Neuronal stem cell (in vitro differentiated cells): ENCODE data around the gene POLR2H.

Experiments
- DNase-seq: peaks from one replicate; pipeline ENCODE4 v3.0.0-alpha.2; 2013; ENCODE audit warnings: low spot score
- H2AFZ ChIP-seq: one replicate; pipeline ENCODE4 v1.6.1; 2013; ENCODE audit warnings: mild to moderate bottlenecking, low read length, inconsistent platforms
- H2AK5ac ChIP-seq: 2 replicates; pipeline ENCODE4 v1.6.1; 2013; ENCODE audit warnings: low read depth, mild to moderate bottlenecking, inconsistent platforms, low read length, moderate library complexity, mixed read lengths
- H2BK120ac ChIP-seq: 2 replicates; pipeline ENCODE4 v1.6.1; 2013; ENCODE audit warnings: low read depth, mild to moderate bottlenecking, inconsistent platforms, low read length, moderate library complexity, mixed read lengths
- H2BK12ac ChIP-seq: one replicate; pipeline ENCODE4 v1.6.1; 2013; ENCODE audit warnings: low read length, inconsistent platforms
- H2BK15ac ChIP-seq: 2 replicates; pipeline ENCODE4 v1.6.1; 2013; ENCODE audit warnings: mild to moderate bottlenecking, low read length, inconsistent platforms, mixed read lengths
- H2BK5ac ChIP-seq: one replicate; pipeline ENCODE4 v1.6.1; 2013; ENCODE audit warnings: inconsistent platforms, mild to moderate bottlenecking, low read length, moderate library complexity
- H3K14ac ChIP-seq: one replicate; pipeline ENCODE4 v1.6.1; 2013; ENCODE audit warnings: low read length, inconsistent platforms
- H3K18ac ChIP-seq: 2 replicates; pipeline ENCODE4 v1.6.1; 2013; ENCODE audit warnings: low read length, inconsistent platforms
- H3K23ac ChIP-seq: 2 replicates; pipeline ENCODE4 v1.6.1; 2013; ENCODE audit warnings: low read depth, mild to moderate bottlenecking, mixed read lengths, low read length, inconsistent platforms; ENCODE audit not compliant: poor library complexity
- H3K27ac ChIP-seq: replicated peaks from 3 replicates; pipeline ENCODE4 v1.5.1; 2013; ENCODE audit warnings: low read length, inconsistent platforms
- H3K27me3 ChIP-seq, 3 experiments: 2 replicates each; pipeline ENCODE4 v1.6.1; 2013; ENCODE audit warnings: low read length in 3 of 3, mild to moderate bottlenecking in 2 of 3, inconsistent platforms in 1 of 3, low read depth in 1 of 3, mixed read lengths in 1 of 3, moderate library complexity in 1 of 3; ENCODE audit not compliant: control insufficient read depth in 3 of 3, insufficient read depth in 3 of 3
- H3K36me3 ChIP-seq, 2 donors: replicated peaks in 1 of 2; 2 replicates each; pipeline ENCODE4 v1.6.1; 2013; ENCODE audit warnings: low read length in 2 of 2; ENCODE audit not compliant: control insufficient read depth in 2 of 2, insufficient read depth in 2 of 2
- H3K4ac ChIP-seq: 2 replicates; pipeline ENCODE4 v1.6.1; 2013; ENCODE audit warnings: inconsistent platforms, mild to moderate bottlenecking, low read length, moderate library complexity
- H3K4me1 ChIP-seq, 2 donors: 1 replicate in 1 of 2; 2 replicates in 1 of 2; pipeline ENCODE4 v1.6.1; 2013; ENCODE audit warnings: low read length in 2 of 2, low read depth in 1 of 2; ENCODE audit not compliant: control insufficient read depth in 2 of 2, insufficient read depth in 1 of 2
- H3K4me2 ChIP-seq: one replicate; pipeline ENCODE4 v1.6.1; 2013; ENCODE audit warnings: mild to moderate bottlenecking, low read length, inconsistent platforms; ENCODE audit not compliant: insufficient read depth, poor library complexity, severe bottlenecking
- H3K4me3 ChIP-seq, 2 donors: 2 replicates each; pipeline ENCODE4 v1.5.1; 2013; ENCODE audit warnings: low read length in 2 of 2, mild to moderate bottlenecking in 2 of 2, inconsistent platforms in 1 of 2, moderate library complexity in 1 of 2
- H3K79me1 ChIP-seq: one replicate; pipeline ENCODE4 v1.6.1; 2013; ENCODE audit warnings: low read depth, mild to moderate bottlenecking, inconsistent platforms, low read length, moderate library complexity
- H3K9ac ChIP-seq: one replicate; pipeline ENCODE4 v1.6.1; 2013; ENCODE audit warnings: mild to moderate bottlenecking, low read depth, low read length, inconsistent platforms; ENCODE audit not compliant: poor library complexity
- H3K9me3 ChIP-seq, 2 donors: replicated peaks in 1 of 2; 2 replicates each; pipeline versions ENCODE3 to v1.6.1; 2013; ENCODE audit warnings: low read length in 2 of 2, mild to moderate bottlenecking in 2 of 2, inconsistent platforms in 1 of 2, low read depth in 1 of 2, mixed read lengths in 1 of 2, moderate library complexity in 1 of 2; ENCODE audit not compliant: control insufficient read depth in 2 of 2, insufficient read depth in 1 of 2
- H4K8ac ChIP-seq: one replicate; pipeline ENCODE4 v1.6.1; 2013; ENCODE audit warnings: low read depth, mild to moderate bottlenecking, inconsistent platforms, low read length, moderate library complexity
- H4K91ac ChIP-seq: one replicate; pipeline ENCODE4 v1.6.1; 2013; ENCODE audit warnings: low read length, low read depth, mild to moderate bottlenecking, inconsistent platforms; ENCODE audit not compliant: poor library complexity
- WGBS, 2 donors: extraction: QIAGEN DNeasy Blood & Tissue Kit; methylation state at CpG; one replicate each; pipeline ENCODE4 v1.1.7; 2013; ENCODE audit warnings: missing lambda C conversion rate in 2 of 2, mixed read lengths in 1 of 2; ENCODE audit not compliant: insufficient read length in 2 of 2, insufficient replicate concordance in 1 of 2; ENCODE audit errors: extremely low coverage in 2 of 2; 5-methylcytosine and 5-hydroxymethylcytosine counted together

POLR2H gene

GRCh38 chr3:184321666-184322065, 39.8 kb upstream of the POLR2H start:
- no peak overlapping the region for H3K23ac ChIP-seq
- peak overlapping the region; percentile 58 for H2BK5ac ChIP-seq
- H2AFZ ChIP-seq = no peak overlapping the region
- H3K9me3 ChIP-seq = no peaks in the 10 kb centered on the region
- H3K79me1 ChIP-seq = peaks cover 11% of the 10 kb centered on the region
- peaks cover 3 to 5% of the 10 kb centered on the region in 2 donors for H3K4me1 ChIP-seq
- no peak overlapping the region for H2AK5ac ChIP-seq
- H3K14ac ChIP-seq = no peak overlapping the region
- H3K4me3 ChIP-seq = no peak overlapping the region
- no peak overlapping the region for H4K91ac ChIP-seq
- H2BK12ac ChIP-seq = no peak overlapping the region
- no CpG with 5 or more reads among the region's 5 CpGs for WGBS, 2 donors
- peaks cover 78 to 100% of the 10 kb centered on the region in 2 donors for H3K36me3 ChIP-seq
- no peak overlapping the region for H3K4ac ChIP-seq
- DNase-seq = no peak
- H3K27me3 ChIP-seq = no peaks in the 10 kb centered on the region
- H2BK120ac ChIP-seq = no peak overlapping the region
- no peak overlapping the region for H3K27ac ChIP-seq
- H2BK15ac ChIP-seq = no peak overlapping the region
- no peak overlapping the region for H3K9ac ChIP-seq
- no peak overlapping the region for H3K4me2 ChIP-seq
- no peak overlapping the region for H3K18ac ChIP-seq
- no peak overlapping the region for H4K8ac ChIP-seq

- no peak overlapping the region for H3K4me2 ChIP-seq
- no peak overlapping the region for H2BK120ac ChIP-seq
- H2AFZ ChIP-seq = no peak overlapping the region
- peaks cover 13% of the 10 kb centered on the region for H3K79me1 ChIP-seq
- H3K4ac ChIP-seq = no peak overlapping the region
- H3K9ac ChIP-seq = peak overlapping the region; percentile 39
- no peaks in the 10 kb centered on the region for H3K27me3 ChIP-seq
- no peak overlapping the region for H2AK5ac ChIP-seq
- H3K27ac ChIP-seq = no peak overlapping the region
- no peak overlapping the region for H4K91ac ChIP-seq
- WGBS, 2 donors = no CpG with 5 or more reads among the region's 20 CpGs
- H3K36me3 ChIP-seq = peaks cover 82 to 100% of the 10 kb centered on the region in 2 donors
- H3K18ac ChIP-seq = no peak overlapping the region
- peak overlapping the region; percentile 86 for H3K23ac ChIP-seq
- no peak for DNase-seq
- H3K14ac ChIP-seq = no peak overlapping the region
- H2BK12ac ChIP-seq = no peak overlapping the region
- peaks cover 0 to 2% of the 10 kb centered on the region in 2 donors for H3K4me1 ChIP-seq
- H2BK15ac ChIP-seq = no peak overlapping the region
- H4K8ac ChIP-seq = no peak overlapping the region
- H3K4me3 ChIP-seq = no peak overlapping the region
- H3K9me3 ChIP-seq = no peaks in the 10 kb centered on the region
- H2BK5ac ChIP-seq = no peak overlapping the region
Measured at GRCh38 chr3:184322731-184323487, 38.6 kb upstream of the POLR2H start.

GRCh38 chr3:184323696-184324095, 37.8 kb upstream of the POLR2H start:
- Histone ChIP-seq H3K23ac (no peak overlapping the region), H4K91ac (no peak overlapping the region), H3K4ac (no peak overlapping the region), H3K4me2 (no peak overlapping the region), H2BK12ac (no peak overlapping the region), H3K4me1 (peaks cover 0 to 2% of the 10 kb centered on the region in 2 donors), H4K8ac (no peak overlapping the region), H2BK5ac (no peak overlapping the region), H3K9me3 (no peaks in the 10 kb centered on the region), H2AK5ac (no peak overlapping the region), H2BK15ac (no peak overlapping the region), H3K79me1 (peaks cover 13% of the 10 kb centered on the region), H3K36me3 (peaks cover 87 to 100% of the 10 kb centered on the region in 2 donors), H2BK120ac (no peak overlapping the region), H3K18ac (no peak overlapping the region), H3K27me3 (no peaks in the 10 kb centered on the region), H3K4me3 (no peak overlapping the region), H3K9ac (no peak overlapping the region), H3K14ac (no peak overlapping the region), H2AFZ (no peak overlapping the region), H3K27ac (no peak overlapping the region)
- no CpG with 5 or more reads among the region's 8 CpGs for WGBS, 2 donors
- no peak for DNase-seq

- Histone ChIP-seq H2AFZ (no peak overlapping the region), H3K4me3 (peak overlapping the region in 1 of 2 donors; percentile 58), H3K36me3 (peaks cover 86 to 100% of the 10 kb centered on the region in 2 donors), H3K14ac (no peak overlapping the region), H3K4me1 (no peaks in the 10 kb centered on the region), H2BK120ac (no peak overlapping the region), H2BK15ac (no peak overlapping the region), H4K91ac (no peak overlapping the region), H3K79me1 (peaks cover 8% of the 10 kb centered on the region), H3K4me2 (no peak overlapping the region), H2AK5ac (no peak overlapping the region), H3K9me3 (no peaks in the 10 kb centered on the region), H2BK12ac (no peak overlapping the region), H4K8ac (no peak overlapping the region), H3K18ac (no peak overlapping the region), H3K27me3 (no peaks in the 10 kb centered on the region), H3K4ac (no peak overlapping the region), H3K23ac (peak overlapping the region; percentile 8), H3K9ac (no peak overlapping the region), H2BK5ac (no peak overlapping the region), H3K27ac (no peak overlapping the region)
- DNase-seq = no peak
- no CpG with 5 or more reads among the region's 13 CpGs for whole genome bisulfite sequencing, 2 donors
Measured at GRCh38 chr3:184325269-184325668, 36.2 kb upstream of the POLR2H start.
